Measurements from ENCODE around the gene GIGYF1. TPM values are rescaled to one million over a fixed set of nuclear protein-coding genes. Genes with fewer than 3 reads are reported as not detected.

GIGYF1 gene
- total and polyA plus RNA-seq, 2 of the 8 experiments (the other 6 are each of a cell fraction or from before 2014, with no cell fraction given) = 24.1 to 99.3 TPM

DNA sequence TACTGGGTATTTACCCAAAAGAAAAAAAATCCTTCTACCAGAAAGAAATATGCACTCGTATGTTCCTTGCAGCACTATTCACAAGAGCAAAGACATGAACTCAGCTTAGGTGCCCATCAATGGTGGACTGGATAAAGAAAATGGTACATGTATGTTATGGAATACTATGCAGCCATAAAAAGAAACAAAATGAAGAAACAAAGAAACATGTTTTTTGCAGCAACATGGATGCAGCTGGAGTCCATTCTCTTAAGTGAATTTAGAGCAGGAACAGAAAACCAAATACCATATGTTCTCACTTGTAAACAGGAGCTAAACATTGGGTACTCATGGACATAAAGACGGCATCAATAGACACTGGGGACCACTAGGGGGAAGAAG is 26.0 kb downstream of the GIGYF1 start:
- 86% methylated on average over 2 of the region's 2 CpGs; no CpG with 5 or more reads in 1 of the 2 experiments for WGBS, 2 experiments (ENCODE audit: extremely low coverage in 1 of 2, insufficient coverage in 1 of 2, insufficient read length in 1 of 2, insufficient replicate concordance in 2 of 2, low coverage in 1 of 2, low lambda C conversion rate in 2 of 2, missing lambda C conversion rate in 1 of 2)
- Histone ChIP-seq H3K36me3 (ENCODE audit: control insufficient read depth in 2 of 4, insufficient read depth in 4 of 4, low read length in 3 of 4) (no peaks in the 10 kb centered on the region), H2BK5ac (ENCODE audit: low read depth, low read length) (no peak overlapping the region), H4K20me1 (replicated peaks in 1 of 2; ENCODE audit: control insufficient read depth in 1 of 2, insufficient read depth in 2 of 2, low read length in 2 of 2) (no peaks in the 10 kb centered on the region), H3K23me2 (ENCODE audit: low read depth, low read length) (0 out of 2 replicates have a peak, but pooled peaks cover 2% of the 10 kb centered on the region), H4K5ac (ENCODE audit: insufficient read length, low read depth, low read length) (no peak overlapping the region), H3K56ac (replicated peaks; ENCODE audit: insufficient read length, low read depth, low read length) (no peak overlapping the region), H3K4ac (replicated peaks; ENCODE audit: insufficient read length, low read depth, low read length) (no peak overlapping the region), H2BK15ac (ENCODE audit: low read length) (no peak overlapping the region), H3K27me3 (replicated peaks in 1 of 4; ENCODE audit: control insufficient read depth in 3 of 4, extremely low read depth in 1 of 4, insufficient read depth in 3 of 4, low read length in 3 of 4) (peaks cover 0 to 8% (median 6%) of the 10 kb centered on the region in 4 experiments; a peak in 4 of 7 replicates), H2BK120ac (replicated peaks; ENCODE audit: low read depth, low read length) (no peak overlapping the region), H4K91ac (replicated peaks; ENCODE audit: insufficient read length, low read length) (no peak overlapping the region), H2BK12ac (ENCODE audit: low read depth, low read length) (no peak overlapping the region), H3K4me2 (ENCODE audit: insufficient read depth in 1 of 2, low read depth in 2 of 2, low read length in 2 of 2) (no peak overlapping the region), H3K79me2 (ENCODE audit: control insufficient read depth in 1 of 2, insufficient read depth in 2 of 2, low read length in 2 of 2) (no peaks in the 10 kb centered on the region), H3K79me1 (ENCODE audit: low read depth, low read length) (no peaks in the 10 kb centered on the region), H3K14ac (ENCODE audit: insufficient read length) (no peak overlapping the region), H3K9ac (replicated peaks in 1 of 4; ENCODE audit: extremely low read depth in 1 of 4, low read depth in 3 of 4, low read length in 3 of 4) (no peak overlapping the region), H2BK20ac (ENCODE audit: low read length) (no peak overlapping the region), H2AK5ac (ENCODE audit: low read depth, low read length) (no peak overlapping the region), H3K18ac (ENCODE audit: extremely low read depth, low read length) (no peak overlapping the region), H3K4me3 (ENCODE audit: extremely low read depth in 1 of 4, insufficient read depth in 2 of 4, low read depth in 3 of 4, low read length in 4 of 4) (no peak overlapping the region), H2AFZ (ENCODE audit: low read length) (no peak overlapping the region), H3K27ac (ENCODE audit: low read depth, low read length) (no peak overlapping the region), H3K23ac (ENCODE audit: insufficient read length) (no peak overlapping the region), H4K8ac (ENCODE audit: extremely low read depth, insufficient read depth, low read length) (no peak overlapping the region), H3K9me3 (ENCODE audit: insufficient read depth in 2 of 2, low read depth in 1 of 2, low read length in 1 of 2) (no peaks in the 10 kb centered on the region), H3K4me1 (replicated peaks in 1 of 4; ENCODE audit: control insufficient read depth in 3 of 4, insufficient read depth in 4 of 4, low read length in 3 of 4) (no peaks in the 10 kb centered on the region)
- TF ChIP-seq GABPA (IDR thresholded peaks at IDR 0.05; ENCODE audit: borderline replicate concordance, insufficient read depth, low read length) = no peak
- TF ChIP-seq KDM1A (IDR thresholded peaks at IDR 0.05; ENCODE audit: borderline replicate concordance, low read length) = no peak
- TF ChIP-seq CHD2 (IDR thresholded peaks at IDR 0.05; ENCODE audit: low read length) = no peak
- TF ChIP-seq, protein P1, sequence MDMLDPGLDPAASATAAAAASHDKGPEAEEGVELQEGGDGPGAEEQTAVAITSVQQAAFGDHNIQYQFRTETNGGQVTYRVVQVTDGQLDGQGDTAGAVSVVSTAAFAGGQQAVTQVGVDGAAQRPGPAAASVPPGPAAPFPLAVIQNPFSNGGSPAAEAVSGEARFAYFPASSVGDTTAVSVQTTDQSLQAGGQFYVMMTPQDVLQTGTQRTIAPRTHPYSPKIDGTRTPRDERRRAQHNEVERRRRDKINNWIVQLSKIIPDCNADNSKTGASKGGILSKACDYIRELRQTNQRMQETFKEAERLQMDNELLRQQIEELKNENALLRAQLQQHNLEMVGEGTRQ (IDR thresholded peaks at IDR 0.05; ENCODE audit: low read length) = no peak
- TF ChIP-seq KDM5A (IDR thresholded peaks at IDR 0.05; ENCODE audit: low read length) = no peak
- no peak for TF ChIP-seq TCF12 (IDR thresholded peaks at IDR 0.05; ENCODE audit: low read depth, low read length)
- no peak for TF ChIP-seq CTBP2 (IDR thresholded peaks at IDR 0.05; ENCODE audit: borderline replicate concordance, insufficient read depth, insufficient read length, low read length)
- no peak for TF ChIP-seq SP2 (IDR thresholded peaks at IDR 0.05; ENCODE audit: low read length)
- TF ChIP-seq SIRT6 (IDR thresholded peaks at IDR 0.05; ENCODE audit: low read length) = no peak
- TF ChIP-seq MAFK (IDR thresholded peaks at IDR 0.05; ENCODE audit: low read depth, low read length) = no peak
- TF ChIP-seq EZH2 (IDR thresholded peaks at IDR 0.05; ENCODE audit: low read depth, low read length, severe bottlenecking) = no peak
- TF ChIP-seq ASH2L (IDR thresholded peaks at IDR 0.05; ENCODE audit: low read length) = no peak
- no peak for TF ChIP-seq TAF7 (optimal IDR thresholded peaks at IDR 0.05; ENCODE audit: borderline replicate concordance, low read depth, low read length)
- FAIRE-seq (no peak), DNase-seq (ENCODE audit: low read depth in 1 of 2, low spot score in 2 of 2) (no peak)
- POLR2A ChIA-PET (ENCODE audit: partially characterized antibody) = interaction anchor here (0.8 to 1.4 kb wide), 3 partner anchors 13 to 82 kb away, joined by 3 to 4 read pairs (median 3); partner anchors contain the start of genes FBXO24 and LRCH4
- CTCF ChIA-PET (ENCODE audit: partially characterized antibody) = interaction anchor here (0.6 to 6.2 kb wide), 9 partner anchors 29 to 184 kb away, joined by 3 to 28 read pairs (median 3); no protein-coding TSS in a partner anchor

Data from H1 (cell line).